ENCODE measurements around the gene EFCAB11.

- TF ChIP-seq CTCF (IDR thresholded peaks at IDR 0.05) (no peak), POLR2A (IDR thresholded peaks at IDR 0.05) (no peak)
These were observed 51.1 kb downstream of the EFCAB11 start for GRCh38 chr14:89903340-89903952.
